MCF 10A (cell line): ENCODE measurements around the gene KIRREL3. TPM values are rescaled to one million over a fixed set of nuclear protein-coding genes. Genes with fewer than 3 reads are reported as not detected.

Experiments used
- BruUV-seq: library from RNA; stranded (reverse); fragments of 400-500 nt; replicated peaks from 2 replicates; lab custom pipeline; 2021; lab: Mats Ljungman, UMichigan
- CTCF ChIA-PET: fragments of 300-600 bp; sonication (Branson Sonifier 250); formaldehyde crosslinking; extraction: SDS; loops from one replicate; lab custom pipeline; 2021; ENCODE audit warnings: antibody characterized with exemption, inconsistent platforms; lab: Yijun Ruan, JAX
- POLR2A ChIA-PET: fragments of 300-600, 350-650 bp; sonication (Branson Sonifier 250); formaldehyde crosslinking; extraction: SDS; loops from one replicate; lab custom pipeline; 2020; ENCODE audit warnings: antibody characterized with exemption, inconsistent platforms; lab: Yijun Ruan, JAX
- DNase-seq: peaks from one replicate; pipeline ENCODE4 v3.0.0-alpha.2; 2018; ENCODE audit not compliant: unreplicated experiment
- H3K27ac Mint-ChIP-seq: one replicate; pipeline ENCODE4 v1.8.0; 2022; ENCODE audit warnings: mild to moderate bottlenecking, low read depth, mixed read lengths; ENCODE audit not compliant: unreplicated experiment
- H3K27me3 Mint-ChIP-seq: one replicate; pipeline ENCODE4 v1.8.0; 2022; ENCODE audit warnings: mixed read lengths; ENCODE audit not compliant: insufficient read depth, unreplicated experiment
- H3K36me3 Mint-ChIP-seq: one replicate; pipeline ENCODE4 v1.8.0; 2022; ENCODE audit warnings: mild to moderate bottlenecking, moderate library complexity, mixed read lengths; ENCODE audit not compliant: insufficient read depth, unreplicated experiment
- H3K4me1 Mint-ChIP-seq: one replicate; pipeline ENCODE4 v1.8.0; 2022; ENCODE audit warnings: mixed read lengths; ENCODE audit not compliant: insufficient read depth, unreplicated experiment
- H3K4me3 Mint-ChIP-seq: one replicate; pipeline ENCODE4 v1.8.0; 2022; ENCODE audit warnings: mild to moderate bottlenecking, moderate library complexity, mixed read lengths; ENCODE audit not compliant: unreplicated experiment
- H3K9me3 Mint-ChIP-seq: one replicate; pipeline ENCODE4 v1.8.0; 2022; ENCODE audit warnings: mixed read lengths; ENCODE audit not compliant: unreplicated experiment
- CTCF ChIP-seq: fragments of 200-600 bp; IDR thresholded peaks from one replicate; pipeline ENCODE4 v1.8.0; 2022; ENCODE audit warnings: antibody characterized with exemption, mild to moderate bottlenecking; ENCODE audit not compliant: unreplicated experiment
- intact Hi-C: fragments of 100-400 bp; cut with micrococcal nuclease; formaldehyde crosslinking; loops from 2 replicates; pipeline ENCODE4 v1.14.1; 2022
- total RNA-seq: library from RNA; stranded (reverse); gene quantifications from 2 replicates; pipeline ENCODE4 v1.2.3, GENCODE V29; 2022

Gene KIRREL3
- total RNA-seq, 1 experiment from 2014 or later, result not detected

- H3K4me3 Mint-ChIP-seq, result no peak overlapping the region
These were observed 568.5 kb downstream of the KIRREL3 start for GRCh38 chr11:126432065-126432461.

GRCh38 chr11:126431401-126432064 lies 569.0 kb downstream of the KIRREL3 start:
- Mint-ChIP-seq H3K4me3 (no peak overlapping the region), H3K36me3 (no peaks in the 10 kb centered on the region), H3K9me3 (no peaks in the 10 kb centered on the region), H3K27ac (peak overlapping the region; percentile 98), H3K4me1 (peaks cover 14% of the 10 kb centered on the region), H3K27me3 (no peaks in the 10 kb centered on the region)
- DNase-seq, result peak; percentile 79
- ChIA-PET POLR2A (interaction anchor here (0.7 to 1.2 kb wide), 2 partner anchors 18 to 28 kb away, joined by 3 to 4 read pairs; no protein-coding TSS in a partner anchor), CTCF (interaction anchor here (0.6 to 4.8 kb wide), 11 partner anchors 9 to 543 kb away, joined by 3 to 30 read pairs (median 4); partner anchors contain the start of gene DCPS)
- intact Hi-C loops, result loop anchor here (2.0 to 10.0 kb wide), 3 partner anchors 77 to 121 kb away; partner anchors contain the start of gene ST3GAL4
- no TSS peak for BruUV-seq
- no peak for TF ChIP-seq CTCF

More at GRCh38 chr11:126432065-126432461, 568.5 kb downstream of the KIRREL3 start:
- Mint-ChIP-seq H3K9me3 (no peaks in the 10 kb centered on the region), H3K4me1 (peaks cover 14% of the 10 kb centered on the region), H3K27me3 (no peaks in the 10 kb centered on the region), H3K27ac (peak overlapping the region; percentile 98), H3K36me3 (no peaks in the 10 kb centered on the region)
- intact Hi-C loops, result loop anchor here (10.0 kb wide), 1 partner anchor 77 kb away; the partner anchor contains the start of gene ST3GAL4
- TF ChIP-seq CTCF, result no peak
- no TSS peak for BruUV-seq
- POLR2A ChIA-PET, result interaction anchor here (1.2 kb wide), 1 partner anchor 29 kb away, joined by 4 read pairs; no protein-coding TSS in a partner anchor
- CTCF ChIA-PET, result interaction anchor here (0.5 to 4.8 kb wide), 14 partner anchors 9 to 863 kb away, joined by 3 to 30 read pairs (median 4); partner anchors contain the start of genes DCPS and EI24
- no peak for DNase-seq

- H3K4me1 Mint-ChIP-seq, result peaks cover 14% of the 10 kb centered on the region
- H3K36me3 Mint-ChIP-seq, result no peaks in the 10 kb centered on the region
- H3K4me3 Mint-ChIP-seq, result no peak overlapping the region
- ChIA-PET POLR2A (interaction anchor here (0.6 to 0.7 kb wide), 2 partner anchors 17 to 637 kb away, joined by 3 read pairs; no protein-coding TSS in a partner anchor), CTCF (interaction anchor here (1.0 to 4.8 kb wide), 6 partner anchors 10 to 176 kb away, joined by 3 to 30 read pairs (median 6); no protein-coding TSS in a partner anchor)
- intact Hi-C loops, result loop anchor here (2.0 to 10.0 kb wide), 3 partner anchors 76 to 120 kb away; partner anchors contain the start of gene ST3GAL4
- H3K27ac Mint-ChIP-seq, result peak overlapping the region; percentile 98
- no TSS peak for BruUV-seq
- TF ChIP-seq CTCF, result no peak
- no peaks in the 10 kb centered on the region for H3K27me3 Mint-ChIP-seq
- H3K9me3 Mint-ChIP-seq, result no peaks in the 10 kb centered on the region
- no peak for DNase-seq
These were observed 569.8 kb downstream of the KIRREL3 start for GRCh38 chr11:126430581-126431335.
